Liver (tissue), 9 donors: ENCODE measurements around the gene OR51E1. TPM values are rescaled to one million over a fixed set of nuclear protein-coding genes. Genes with fewer than 3 reads are reported as not detected.

Source experiments
- DNase-seq: peaks from one replicate; pipeline ENCODE4 v3.0.0-alpha.2; 2017; ENCODE audit warnings: low spot score
- H3K27ac ChIP-seq, 2 donors: one replicate each; pipeline ENCODE4 v1.7.0; 2013; ENCODE audit warnings: inconsistent platforms in 2 of 2, low read length in 2 of 2, control low read depth in 1 of 2, low read depth in 1 of 2, mild to moderate bottlenecking in 1 of 2
- H3K27me3 ChIP-seq, 4 donors: one replicate each; pipeline versions ENCODE4 v1.6.1 to v1.7.0; 2013; ENCODE audit warnings: low read length in 3 of 4, inconsistent platforms in 1 of 4, mild to moderate bottlenecking in 1 of 4, moderate library complexity in 1 of 4; ENCODE audit not compliant: control insufficient read depth in 4 of 4, insufficient read depth in 4 of 4
- H3K36me3 ChIP-seq, 4 donors: one replicate each; pipeline versions ENCODE4 v1.6.1 to v1.7.0; 2013; ENCODE audit warnings: low read length in 3 of 4, mild to moderate bottlenecking in 3 of 4, low read depth in 1 of 4, moderate library complexity in 1 of 4; ENCODE audit not compliant: control insufficient read depth in 4 of 4, insufficient read depth in 3 of 4
- H3K4me1 ChIP-seq, 4 donors: one replicate each; pipeline versions ENCODE4 v1.6.1 to v1.7.0; 2013; ENCODE audit warnings: low read length in 3 of 4, mild to moderate bottlenecking in 3 of 4, moderate library complexity in 1 of 4; ENCODE audit not compliant: control insufficient read depth in 4 of 4, insufficient read depth in 4 of 4
- H3K4me3 ChIP-seq, 3 donors: one replicate each; pipeline versions ENCODE4 v1.6.1 to v1.7.0; 2013; ENCODE audit warnings: low read length in 3 of 3, control low read depth in 1 of 3, low read depth in 1 of 3, mild to moderate bottlenecking in 1 of 3
- H3K9ac ChIP-seq, 2 donors: one replicate each; pipeline ENCODE4 v1.7.0; 2013; ENCODE audit warnings: low read length in 2 of 2, mild to moderate bottlenecking in 2 of 2, moderate library complexity in 2 of 2, control low read depth in 1 of 2, low read depth in 1 of 2
- H3K9me3 ChIP-seq, 4 donors: one replicate each; pipeline versions ENCODE4 v1.6.1 to v1.7.0; 2013; ENCODE audit warnings: low read length in 3 of 4; ENCODE audit not compliant: control insufficient read depth in 4 of 4
- ATF3 ChIP-seq: IDR thresholded peaks from 2 replicates; pipeline ENCODE4 v1.6.1; 2016; ENCODE audit warnings: antibody characterized with exemption
- CTCF ChIP-seq: fragments of 150-350 bp; IDR thresholded peaks from 2 replicates; pipeline ENCODE4 v1.5.1; 2017; ENCODE audit warnings: improper control_type of control experiment, low read depth, low read length; ENCODE audit not compliant: missing input control
- EGR1 ChIP-seq, 2 donors: IDR thresholded peaks; 2 replicates each; pipeline ENCODE4 v1.6.1; 2016 to 2018; ENCODE audit warnings: antibody characterized with exemption in 2 of 2, low read depth in 2 of 2
- FOXA1 ChIP-seq: IDR thresholded peaks from 2 replicates; pipeline ENCODE4 v1.6.1; 2016; ENCODE audit warnings: antibody characterized with exemption
- FOXA2 ChIP-seq: IDR thresholded peaks from 2 replicates; pipeline ENCODE4 v1.6.1; 2016; ENCODE audit warnings: antibody characterized with exemption
- GABPA ChIP-seq, 2 donors: IDR thresholded peaks in 1 of 2; conservative IDR thresholded peaks in 1 of 2; 2 replicates each; pipeline ENCODE4 v1.6.1; 2016; ENCODE audit warnings: antibody characterized with exemption in 2 of 2, mild to moderate bottlenecking in 1 of 2, moderate library complexity in 1 of 2
- HNF4A ChIP-seq, 2 donors: conservative IDR thresholded peaks; 2 replicates each; pipeline ENCODE4 v1.6.1; 2016; ENCODE audit warnings: antibody characterized with exemption in 2 of 2, mild to moderate bottlenecking in 2 of 2
- HNF4G ChIP-seq: IDR thresholded peaks from 2 replicates; pipeline ENCODE4 v1.6.1; 2016; ENCODE audit warnings: antibody characterized with exemption
- JUND ChIP-seq, 2 donors: IDR thresholded peaks; 2 replicates each; pipeline ENCODE4 v1.6.1; 2016; ENCODE audit warnings: antibody characterized with exemption in 2 of 2
- MAX ChIP-seq: IDR thresholded peaks from 2 replicates; pipeline ENCODE4 v1.6.1; 2016; ENCODE audit warnings: antibody characterized with exemption
- NR2F2 ChIP-seq: IDR thresholded peaks from 2 replicates; pipeline ENCODE4 v1.6.1; 2016; ENCODE audit warnings: antibody characterized with exemption
- RAD21 ChIP-seq, 2 donors: IDR thresholded peaks; 2 replicates each; pipeline ENCODE4 v1.6.1; 2016; ENCODE audit warnings: antibody characterized with exemption in 2 of 2, mild to moderate bottlenecking in 2 of 2
- REST ChIP-seq: IDR thresholded peaks from 2 replicates; pipeline ENCODE4 v1.6.1; 2016; ENCODE audit warnings: antibody characterized with exemption, mild to moderate bottlenecking
- RXRA ChIP-seq, 2 donors: IDR thresholded peaks; 2 replicates each; pipeline ENCODE4 v1.6.1; 2017 to 2018; ENCODE audit warnings: antibody characterized with exemption in 2 of 2, mild to moderate bottlenecking in 1 of 2
- SP1 ChIP-seq: IDR thresholded peaks from 2 replicates; pipeline ENCODE4 v1.6.1; 2018; ENCODE audit warnings: antibody characterized with exemption, mild to moderate bottlenecking
- TAF1 ChIP-seq: conservative IDR thresholded peaks from 2 replicates; pipeline ENCODE4 v1.6.1; 2016; ENCODE audit warnings: antibody characterized with exemption, mild to moderate bottlenecking
- YY1 ChIP-seq: IDR thresholded peaks from 2 replicates; pipeline ENCODE4 v1.6.1; 2016; ENCODE audit warnings: antibody characterized with exemption, mild to moderate bottlenecking
- ZBTB33 ChIP-seq: IDR thresholded peaks from 2 replicates; pipeline ENCODE4 v1.6.1; 2016; ENCODE audit warnings: antibody characterized with exemption
- WGBS: extraction: QIAGEN DNeasy Blood & Tissue Kit; methylation state at CpG from one replicate; pipeline ENCODE4 v1.1.7; 2013; 5-methylcytosine and 5-hydroxymethylcytosine counted together
- polyA plus RNA-seq, 2 donors: library from polyadenylated mRNA; stranded (reverse) in 1 of 2; unstranded in 1 of 2; fragments of 200-250 nt in 1 of 2; fragments of >200 nt in 1 of 2; fragmentation: Nextera tagmentation in 1 of 2; extraction: Ambion mirVana in 1 of 2; gene quantifications; one replicate each; pipeline versions ENCODE4 v1.2.1 to v1.2.3, GENCODE V29; 2013 to 2015
- total RNA-seq, 2 donors: library from RNA; depleted of rRNA; stranded (reverse); fragments of >200 nt; gene quantifications; one replicate each; pipeline ENCODE4 v1.2.3, GENCODE V29; 2014
- donor health status: healthy.
- donor health status: healthy.
- donor health status: healthy.
- donor health status: healthy.
- donor health status: healthy.

The OR51E1 gene
- total and polyA plus RNA-seq, 4 donors: 0.05 to 0.08 TPM; not detected in 2

GRCh38 chr11:4704054-4704789 is 60.4 kb downstream of the OR51E1 start, which contains the start of gene MMP26:
MMP26 (plus strand) TSS chr11:4704784.
- H3K27ac ChIP-seq: no peak within 1 kb of the TSS
- H3K36me3 ChIP-seq: no peaks in the 10 kb centered on the region
- no peaks in the 10 kb centered on the region for H3K4me1 ChIP-seq
- no peak for DNase-seq
- 22% methylated on average over 5 of the region's 5 CpGs for WGBS
- peaks cover 0 to 3% (median 0%) of the 10 kb centered on the region in 4 donors for H3K27me3 ChIP-seq
- H3K9ac ChIP-seq: no peak within 1 kb of the TSS
- no peaks in the 10 kb centered on the region for H3K9me3 ChIP-seq
- TF ChIP-seq CTCF (no peak), HNF4A (conservative IDR thresholded peaks at IDR 0.05) (no peak), SP1 (no peak), ATF3 (no peak), RAD21 (IDR thresholded peaks at IDR 0.05) (no peak), JUND (IDR thresholded peaks at IDR 0.05) (no peak), REST (no peak), MAX (no peak), EGR1 (IDR thresholded peaks at IDR 0.05; ENCODE audit: low read depth in 2 of 2) (no peak), NR2F2 (no peak), GABPA (IDR thresholded peaks at IDR 0.05 in 1 of 2, conservative IDR thresholded peaks at IDR 0.05 in 1 of 2) (no peak), ZBTB33 (no peak), FOXA1 (no peak), HNF4G (no peak), YY1 (no peak), RXRA (IDR thresholded peaks at IDR 0.05) (no peak), FOXA2 (no peak), TAF1 (no peak)
- H3K4me3 ChIP-seq: no peak within 1 kb of the TSS
